ENCODE results near the gene TDRKH. TPM values are rescaled to one million over a fixed set of nuclear protein-coding genes. Genes with fewer than 3 reads are reported as not detected.

Gene TDRKH
- total RNA-seq, 1 donor from 2014 or later: 15.6 TPM

DNA sequence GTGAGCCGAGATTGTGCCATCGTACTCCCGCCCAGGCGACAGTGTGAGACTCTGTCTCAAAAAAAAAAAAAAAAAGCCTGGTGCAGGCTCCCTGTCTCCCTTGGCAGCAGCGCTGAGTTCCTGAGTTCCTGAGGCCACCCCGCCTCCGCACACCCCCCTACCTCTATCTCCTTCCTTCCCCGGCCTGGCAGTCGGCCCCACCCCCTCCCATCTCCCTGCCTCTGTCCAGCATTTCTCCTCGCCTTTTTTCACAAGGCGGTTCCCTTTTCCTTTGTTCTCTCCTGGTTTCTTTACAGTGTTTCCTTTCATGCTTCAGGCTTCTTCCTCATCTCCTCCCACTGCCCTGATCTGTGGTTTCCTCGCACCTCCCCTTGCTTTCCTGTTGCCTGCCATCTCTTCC is 38.6 kb upstream of the TDRKH start:
- Mint-ChIP-seq H3K36me3 (ENCODE audit: low read depth) (no peaks in the 10 kb centered on the region), H3K27me3 (peaks cover 20% of the 10 kb centered on the region), H3K27ac (no peak overlapping the region), H3K4me3 (no peak overlapping the region), H3K9me3 (no peaks in the 10 kb centered on the region), H3K4me1 (peaks cover 8% of the 10 kb centered on the region)
- ATAC-seq (ENCODE audit: low read depth) (no peak), DNase-seq (no peak)
- intact Hi-C loops (cut with micrococcal nuclease): no loop called here
- ChIA-PET CTCF (no interaction called here), POLR2A (no interaction called here)
- TF ChIP-seq, protein P1, sequence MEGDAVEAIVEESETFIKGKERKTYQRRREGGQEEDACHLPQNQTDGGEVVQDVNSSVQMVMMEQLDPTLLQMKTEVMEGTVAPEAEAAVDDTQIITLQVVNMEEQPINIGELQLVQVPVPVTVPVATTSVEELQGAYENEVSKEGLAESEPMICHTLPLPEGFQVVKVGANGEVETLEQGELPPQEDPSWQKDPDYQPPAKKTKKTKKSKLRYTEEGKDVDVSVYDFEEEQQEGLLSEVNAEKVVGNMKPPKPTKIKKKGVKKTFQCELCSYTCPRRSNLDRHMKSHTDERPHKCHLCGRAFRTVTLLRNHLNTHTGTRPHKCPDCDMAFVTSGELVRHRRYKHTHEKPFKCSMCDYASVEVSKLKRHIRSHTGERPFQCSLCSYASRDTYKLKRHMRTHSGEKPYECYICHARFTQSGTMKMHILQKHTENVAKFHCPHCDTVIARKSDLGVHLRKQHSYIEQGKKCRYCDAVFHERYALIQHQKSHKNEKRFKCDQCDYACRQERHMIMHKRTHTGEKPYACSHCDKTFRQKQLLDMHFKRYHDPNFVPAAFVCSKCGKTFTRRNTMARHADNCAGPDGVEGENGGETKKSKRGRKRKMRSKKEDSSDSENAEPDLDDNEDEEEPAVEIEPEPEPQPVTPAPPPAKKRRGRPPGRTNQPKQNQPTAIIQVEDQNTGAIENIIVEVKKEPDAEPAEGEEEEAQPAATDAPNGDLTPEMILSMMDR (IDR thresholded peaks at IDR 0.05): no peak

DNA sequence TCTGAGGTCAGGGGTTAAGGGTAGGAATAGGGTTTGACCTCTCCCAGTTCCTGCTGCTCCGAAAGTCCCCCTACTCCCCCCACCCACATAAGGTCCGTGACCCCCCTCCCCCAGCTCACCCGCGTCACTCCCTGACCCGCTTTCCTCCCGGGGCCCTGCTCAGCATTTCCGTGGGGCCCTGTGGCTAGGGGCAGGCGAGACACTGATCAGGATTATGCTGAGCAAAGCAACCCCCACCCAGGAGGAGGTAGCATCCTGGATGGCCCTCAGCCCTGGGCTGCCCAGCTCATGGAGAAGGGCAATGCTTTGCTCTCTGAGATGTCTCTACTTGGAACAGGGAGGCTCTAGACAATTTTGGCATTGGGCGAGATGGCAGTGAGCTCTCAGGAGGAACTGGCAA is 37.6 kb upstream of the TDRKH start:
- peaks cover 8% of the 10 kb centered on the region for H3K4me1 Mint-ChIP-seq
- POLR2A ChIA-PET: no interaction called here
- H3K27ac Mint-ChIP-seq: no peak overlapping the region
- DNase-seq (no peak), ATAC-seq (ENCODE audit: low read depth) (no peak)
- H3K36me3 Mint-ChIP-seq (ENCODE audit: low read depth): no peaks in the 10 kb centered on the region
- no peak overlapping the region for H3K4me3 Mint-ChIP-seq
- CTCF ChIA-PET: no interaction called here
- H3K9me3 Mint-ChIP-seq: no peaks in the 10 kb centered on the region
- TF ChIP-seq, protein P1 (IDR thresholded peaks at IDR 0.05): no peak
- intact Hi-C loops (cut with micrococcal nuclease): no loop called here
- H3K27me3 Mint-ChIP-seq: peaks cover 20% of the 10 kb centered on the region

DNA sequence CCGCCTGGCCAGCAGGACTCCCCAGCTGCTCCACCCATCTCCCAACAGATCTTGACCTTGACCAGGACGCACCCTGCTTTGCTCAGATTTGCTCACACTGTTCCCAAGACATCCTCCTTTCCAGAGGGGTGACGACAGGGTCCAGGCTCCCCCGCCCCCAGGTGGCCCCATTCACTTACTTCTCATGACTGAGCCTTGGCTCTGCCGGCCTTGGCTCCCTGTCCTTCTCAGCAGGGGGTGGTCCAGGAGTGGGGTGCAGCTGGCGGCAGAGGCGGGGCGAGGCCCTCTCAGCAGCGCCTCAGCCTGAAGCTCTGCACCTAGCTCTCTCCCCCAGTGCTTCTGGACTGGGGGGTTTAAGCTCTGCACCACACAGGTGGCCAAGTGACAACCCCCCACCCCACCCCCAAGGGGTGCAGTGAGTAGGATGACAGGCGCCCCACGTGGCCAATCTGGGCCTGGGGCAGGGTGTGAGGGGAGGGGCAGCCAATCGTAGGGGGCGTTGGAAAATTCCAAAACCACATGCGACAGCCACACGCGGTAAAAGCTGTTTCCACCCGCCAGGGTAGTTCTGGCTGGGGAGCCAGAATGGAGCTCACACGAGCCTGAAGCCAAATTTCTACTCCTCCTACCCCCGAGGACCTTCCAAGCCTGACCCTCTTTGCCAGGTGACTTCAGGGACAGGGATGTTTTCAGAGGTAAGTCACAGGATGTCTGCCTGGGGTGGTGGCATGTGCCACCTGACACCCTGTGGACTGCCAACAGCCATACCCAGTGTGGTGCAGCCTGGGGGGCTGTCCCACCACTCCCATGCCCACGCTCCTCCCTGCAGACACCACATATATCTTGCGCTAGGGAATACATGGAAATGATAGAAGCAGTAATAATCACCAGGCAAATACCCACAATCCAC is 35.7 kb upstream of the TDRKH start:
- DNase-seq (no peak), ATAC-seq (ENCODE audit: low read depth) (no peak)
- Mint-ChIP-seq H3K9me3 (no peaks in the 10 kb centered on the region), H3K4me1 (peaks cover 8% of the 10 kb centered on the region), H3K27me3 (peaks cover 20% of the 10 kb centered on the region), H3K27ac (no peak overlapping the region), H3K4me3 (no peak overlapping the region), H3K36me3 (ENCODE audit: low read depth) (no peaks in the 10 kb centered on the region)
- intact Hi-C loops (cut with micrococcal nuclease): no loop called here
- ChIA-PET CTCF (no interaction called here), POLR2A (no interaction called here)
- TF ChIP-seq, protein P1 (IDR thresholded peaks at IDR 0.05): no peak

DNA sequence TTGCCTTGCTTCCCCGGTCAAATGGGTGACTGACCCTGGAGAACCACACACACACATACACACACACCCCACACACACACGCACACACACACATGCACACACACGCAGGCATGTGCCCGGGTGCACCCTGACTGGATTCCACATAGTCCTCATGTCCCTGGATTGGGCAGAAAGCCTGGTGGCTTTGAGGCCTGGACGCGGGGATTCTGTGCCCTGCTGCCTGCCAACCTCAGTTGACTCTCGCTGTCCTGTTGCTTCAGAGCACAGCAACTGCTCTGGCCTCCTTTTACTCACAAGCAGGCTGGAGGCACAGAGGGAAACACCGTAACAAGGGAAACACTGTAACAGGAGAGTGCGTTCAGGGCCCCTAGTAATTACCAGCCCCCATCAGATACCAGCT is 34.9 kb upstream of the TDRKH start:
- Mint-ChIP-seq H3K27ac (no peak overlapping the region), H3K27me3 (peaks cover 20% of the 10 kb centered on the region), H3K4me1 (peaks cover 8% of the 10 kb centered on the region), H3K4me3 (no peak overlapping the region), H3K36me3 (ENCODE audit: low read depth) (no peaks in the 10 kb centered on the region), H3K9me3 (no peaks in the 10 kb centered on the region)
- POLR2A ChIA-PET: no interaction called here
- TF ChIP-seq, protein P1 (IDR thresholded peaks at IDR 0.05): no peak
- CTCF ChIA-PET: no interaction called here
- DNase-seq: no peak
- ATAC-seq (ENCODE audit: low read depth): no peak
- intact Hi-C loops (cut with micrococcal nuclease): no loop called here

DNA sequence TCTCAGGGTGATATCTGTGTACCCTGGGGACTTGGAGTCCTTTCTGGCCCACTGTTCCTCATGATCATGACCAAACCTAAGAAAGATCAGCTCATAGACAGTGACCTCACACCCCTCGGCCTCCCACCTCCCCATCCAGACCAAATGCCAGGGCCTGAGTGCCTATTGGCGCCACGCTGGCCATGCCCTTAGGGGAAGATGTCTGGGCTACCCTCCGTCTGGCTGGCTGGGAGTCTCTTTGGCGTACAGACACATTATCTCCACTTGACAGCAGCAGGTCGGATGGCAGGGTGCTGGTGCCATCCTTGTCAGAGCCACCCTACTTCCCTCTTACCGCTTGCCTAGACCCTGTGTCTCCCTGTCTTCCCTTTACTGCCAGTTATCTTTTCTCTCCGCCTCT is 32.9 kb upstream of the TDRKH start:
- DNase-seq (no peak), ATAC-seq (ENCODE audit: low read depth) (no peak)
- Mint-ChIP-seq H3K36me3 (ENCODE audit: low read depth) (no peaks in the 10 kb centered on the region), H3K27ac (no peak overlapping the region), H3K27me3 (peaks cover 14% of the 10 kb centered on the region), H3K9me3 (no peaks in the 10 kb centered on the region), H3K4me3 (no peak overlapping the region), H3K4me1 (no peaks in the 10 kb centered on the region)
- TF ChIP-seq, protein P1 (IDR thresholded peaks at IDR 0.05): no peak
- intact Hi-C loops (cut with micrococcal nuclease): no loop called here
- CTCF ChIA-PET: no interaction called here
- POLR2A ChIA-PET: no interaction called here

Measured in activated B cell treated with CpG ODN at 0.5 μM for 24 hours (primary cell).